ENCODE measurements around the gene EXOC4.

DNA sequence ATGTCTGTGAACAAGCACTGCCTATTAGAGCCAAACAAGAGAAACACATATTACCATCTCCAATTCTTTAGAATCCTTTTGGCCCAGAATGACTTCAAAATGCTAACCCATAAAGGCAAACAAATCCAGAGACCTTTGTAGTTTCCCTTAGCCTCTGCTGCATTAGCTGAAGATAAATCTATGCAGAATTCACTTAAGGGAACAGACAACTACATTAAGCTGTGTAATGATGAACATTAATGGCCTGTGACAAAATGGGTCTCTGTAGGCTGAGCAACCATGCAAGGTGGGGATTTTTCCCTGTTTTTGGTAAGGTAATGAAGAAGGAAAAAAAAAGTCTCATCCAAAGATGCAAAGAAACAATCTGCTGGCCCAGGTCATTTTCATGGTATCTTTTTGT is 411.6 kb downstream of the EXOC4 start:
- TF ChIP-seq, protein P1, sequence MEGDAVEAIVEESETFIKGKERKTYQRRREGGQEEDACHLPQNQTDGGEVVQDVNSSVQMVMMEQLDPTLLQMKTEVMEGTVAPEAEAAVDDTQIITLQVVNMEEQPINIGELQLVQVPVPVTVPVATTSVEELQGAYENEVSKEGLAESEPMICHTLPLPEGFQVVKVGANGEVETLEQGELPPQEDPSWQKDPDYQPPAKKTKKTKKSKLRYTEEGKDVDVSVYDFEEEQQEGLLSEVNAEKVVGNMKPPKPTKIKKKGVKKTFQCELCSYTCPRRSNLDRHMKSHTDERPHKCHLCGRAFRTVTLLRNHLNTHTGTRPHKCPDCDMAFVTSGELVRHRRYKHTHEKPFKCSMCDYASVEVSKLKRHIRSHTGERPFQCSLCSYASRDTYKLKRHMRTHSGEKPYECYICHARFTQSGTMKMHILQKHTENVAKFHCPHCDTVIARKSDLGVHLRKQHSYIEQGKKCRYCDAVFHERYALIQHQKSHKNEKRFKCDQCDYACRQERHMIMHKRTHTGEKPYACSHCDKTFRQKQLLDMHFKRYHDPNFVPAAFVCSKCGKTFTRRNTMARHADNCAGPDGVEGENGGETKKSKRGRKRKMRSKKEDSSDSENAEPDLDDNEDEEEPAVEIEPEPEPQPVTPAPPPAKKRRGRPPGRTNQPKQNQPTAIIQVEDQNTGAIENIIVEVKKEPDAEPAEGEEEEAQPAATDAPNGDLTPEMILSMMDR (IDR thresholded peaks at IDR 0.05), result no peak
- TF ChIP-seq SIN3A (IDR thresholded peaks at IDR 0.05; ENCODE audit: borderline replicate concordance, insufficient read depth, low read depth, low read length), result no peak
- no peak for TF ChIP-seq POLR2AphosphoS5 (IDR thresholded peaks at IDR 0.05; ENCODE audit: low read depth, low read length)

All from Panc1 (cell line).